Activated naive CD4-positive, alpha-beta T cell treated with anti-CD3 and anti-CD28 coated beads, Interleukin-2, amount 10 ng/mL, durations not matched to agents 7 days and 5 days (primary cell): Measurements from ENCODE around the gene PPEF1.

ENCODE experiments used
- CTCF ChIA-PET: fragments of 350-600 bp; sonication (Branson Sonifier 250); formaldehyde crosslinking; loops from one replicate; lab custom pipeline; 2021; ENCODE audit warnings: antibody characterized with exemption; lab: Charles Lee
- DNase-seq: peaks from one replicate; pipeline ENCODE4 v3.0.0-alpha.2; 2020
- H3K27ac Mint-ChIP-seq: one replicate; pipeline ENCODE4 v1.8.0; 2021; ENCODE audit warnings: mild to moderate bottlenecking, moderate library complexity, mixed read lengths
- H3K27me3 Mint-ChIP-seq: one replicate; pipeline ENCODE4 v1.8.0; 2021; ENCODE audit warnings: mild to moderate bottlenecking, mixed read lengths
- H3K36me3 Mint-ChIP-seq: one replicate; pipeline ENCODE4 v1.8.0; 2021; ENCODE audit warnings: mixed read lengths
- H3K4me1 Mint-ChIP-seq: one replicate; pipeline ENCODE4 v1.8.0; 2021; ENCODE audit warnings: mixed read lengths
- H3K4me3 Mint-ChIP-seq: one replicate; pipeline ENCODE4 v1.8.0; 2021; ENCODE audit warnings: mild to moderate bottlenecking, moderate library complexity, mixed read lengths
- H3K9me3 Mint-ChIP-seq: one replicate; pipeline ENCODE4 v1.8.0; 2021; ENCODE audit warnings: mixed read lengths

The PPEF1 gene

DNA sequence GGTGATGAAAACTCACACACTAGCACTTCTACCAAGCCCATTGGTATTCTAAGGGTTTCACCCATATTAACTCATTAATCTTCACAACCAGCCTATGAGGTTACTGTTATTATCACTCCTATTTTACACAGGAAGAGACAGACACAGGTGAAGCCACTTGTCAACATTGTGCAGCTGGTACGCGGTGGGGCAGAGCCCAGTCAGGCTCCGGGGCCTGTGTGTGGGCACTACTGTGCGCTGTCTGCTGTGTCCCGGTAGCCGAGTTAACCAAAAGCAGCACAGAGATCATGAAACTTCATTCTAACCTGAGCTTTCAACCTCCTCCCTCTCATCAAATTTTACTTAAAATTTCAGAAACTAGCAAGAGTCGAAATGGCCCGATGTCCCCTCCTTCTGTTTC is 165.2 kb downstream of the PPEF1 start:
- Mint-ChIP-seq H3K36me3 (no peaks in the 10 kb centered on the region), H3K27me3 (peaks cover 4% of the 10 kb centered on the region), H3K4me1 (no peaks in the 10 kb centered on the region), H3K4me3 (no peak overlapping the region), H3K27ac (no peak overlapping the region), H3K9me3 (no peaks in the 10 kb centered on the region)
- CTCF ChIA-PET, result no interaction called here
- DNase-seq, result no peak

DNA sequence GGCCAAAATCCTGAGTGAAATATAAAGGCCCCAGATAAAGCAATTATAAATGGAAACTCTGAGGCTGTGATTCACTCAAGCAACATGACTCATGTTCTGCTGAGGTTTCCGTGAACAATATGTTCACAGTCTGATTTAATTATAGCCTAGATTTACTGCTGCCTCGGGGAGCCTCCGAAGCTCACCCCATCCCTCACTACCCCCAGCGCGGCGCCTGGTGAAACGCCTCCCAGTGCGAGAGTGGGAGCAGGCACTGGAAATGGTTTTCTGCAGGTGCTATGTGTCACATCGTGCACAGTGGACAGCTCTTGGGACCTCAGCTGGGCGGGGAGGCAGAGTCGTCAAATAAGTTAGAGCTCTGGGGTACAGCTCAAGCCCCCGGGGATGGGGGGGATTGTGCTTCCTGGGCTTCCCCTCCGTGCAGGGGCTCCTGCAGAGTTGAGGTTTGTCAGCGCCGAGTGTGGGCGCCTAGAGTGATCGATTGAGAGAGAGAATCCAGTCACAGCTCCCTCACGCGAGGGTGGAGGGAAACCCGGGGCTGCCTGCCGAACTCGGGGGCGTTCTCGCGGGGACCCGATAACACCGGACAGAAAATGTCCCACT is 165.8 kb downstream of the PPEF1 start:
- no peak overlapping the region for H3K27ac Mint-ChIP-seq
- no peaks in the 10 kb centered on the region for H3K9me3 Mint-ChIP-seq
- CTCF ChIA-PET, result no interaction called here
- no peaks in the 10 kb centered on the region for H3K36me3 Mint-ChIP-seq
- H3K4me3 Mint-ChIP-seq, result no peak overlapping the region
- H3K27me3 Mint-ChIP-seq, result peaks cover 4% of the 10 kb centered on the region
- no peak for DNase-seq
- H3K4me1 Mint-ChIP-seq, result no peaks in the 10 kb centered on the region

DNA sequence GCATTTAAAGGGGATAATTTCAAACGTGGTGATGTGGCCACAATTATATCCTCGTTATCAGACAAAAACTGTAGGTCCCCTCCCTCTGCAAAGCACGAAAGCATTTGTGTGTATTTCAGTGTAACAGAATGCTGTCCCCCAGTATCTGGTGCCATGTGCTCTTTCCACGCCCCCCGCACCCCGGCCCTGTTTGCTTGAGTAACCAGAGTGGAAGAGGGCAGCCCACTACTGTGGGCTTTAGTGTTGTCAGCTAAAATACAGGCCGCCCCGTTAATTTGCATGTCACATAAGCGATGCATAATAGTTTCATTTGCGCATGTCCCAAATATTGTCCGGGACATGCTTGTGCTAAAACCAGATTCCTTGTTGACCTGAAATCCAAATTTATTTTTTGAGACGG is 166.4 kb downstream of the PPEF1 start:
- DNase-seq, result no peak
- Mint-ChIP-seq H3K4me1 (no peaks in the 10 kb centered on the region), H3K27me3 (peaks cover 4% of the 10 kb centered on the region), H3K36me3 (no peaks in the 10 kb centered on the region), H3K27ac (no peak overlapping the region), H3K4me3 (no peak overlapping the region), H3K9me3 (no peaks in the 10 kb centered on the region)
- CTCF ChIA-PET, result no interaction called here

- no peak overlapping the region for H3K4me3 Mint-ChIP-seq
These were observed 167.3 kb downstream of the PPEF1 start for GRCh38 chrX:18874560-18875255.

GRCh38 chrX:18875256-18875878 is 167.9 kb downstream of the PPEF1 start:
- no peaks in the 10 kb centered on the region for H3K4me1 Mint-ChIP-seq
- H3K27ac Mint-ChIP-seq, result no peak overlapping the region
- no peak for DNase-seq
- no peaks in the 10 kb centered on the region for H3K9me3 Mint-ChIP-seq
- H3K4me3 Mint-ChIP-seq, result no peak overlapping the region
- H3K27me3 Mint-ChIP-seq, result peaks cover 4% of the 10 kb centered on the region
- no peaks in the 10 kb centered on the region for H3K36me3 Mint-ChIP-seq
- CTCF ChIA-PET, result no interaction called here

More at GRCh38 chrX:18874560-18875255, 167.3 kb downstream of the PPEF1 start:
- Mint-ChIP-seq H3K9me3 (no peaks in the 10 kb centered on the region), H3K27me3 (peaks cover 4% of the 10 kb centered on the region), H3K4me1 (no peaks in the 10 kb centered on the region), H3K27ac (no peak overlapping the region), H3K36me3 (no peaks in the 10 kb centered on the region)
- DNase-seq, result no peak
- CTCF ChIA-PET, result no interaction called here

GRCh38 chrX:18877469-18877868 is 170.0 kb downstream of the PPEF1 start:
- CTCF ChIA-PET, result interaction anchor here (1.2 kb wide), 1 partner anchor 9 kb away, joined by 3 read pairs; no protein-coding TSS in a partner anchor
- H3K9me3 Mint-ChIP-seq, result no peaks in the 10 kb centered on the region
- H3K27me3 Mint-ChIP-seq, result peaks cover 4% of the 10 kb centered on the region
- H3K4me1 Mint-ChIP-seq, result no peaks in the 10 kb centered on the region
- no peak overlapping the region for H3K4me3 Mint-ChIP-seq
- no peak overlapping the region for H3K27ac Mint-ChIP-seq
- no peak for DNase-seq
- no peaks in the 10 kb centered on the region for H3K36me3 Mint-ChIP-seq
